Measurements from ENCODE around the gene DVL1. TPM values are rescaled to one million over a fixed set of nuclear protein-coding genes. Genes with fewer than 3 reads are reported as not detected.

DVL1 gene
- total and polyA plus RNA-seq, 9 of the 15 experiments (the other 6 are each of a cell fraction or from before 2014, with no cell fraction given), result 0.62 to 135 (median 24.3) TPM

GRCh38 chr1:1348420-1349255, 580 bp downstream of the DVL1 start (continued):
- TF ChIP-seq FOXA1 (IDR thresholded peaks at IDR 0.05; ENCODE audit: borderline replicate concordance) (no peak), ZNF274 (IDR thresholded peaks at IDR 0.05; ENCODE audit: borderline replicate concordance, low read depth, low read length) (no peak), YBX1 (IDR thresholded peaks at IDR 0.05) (no peak), ZNF592 (IDR thresholded peaks at IDR 0.05) (0 out of 2 replicates have a peak, but pooled peaks have one; percentile 30), NR2C2 (CRISPR knock-in tag; IDR thresholded peaks at IDR 0.05) (no peak), NR2C2 (tag; IDR thresholded peaks at IDR 0.05) (peak; percentile 25; the same call in 1 of the 2 replicates), YY1 (IDR thresholded peaks at IDR 0.05; ENCODE audit: borderline replicate concordance in 1 of 3, control insufficient read depth in 1 of 3, extremely low read depth in 1 of 3, insufficient read depth in 3 of 3, insufficient read length in 1 of 3, insufficient replicate concordance in 2 of 3, low read depth in 1 of 3, low read length in 2 of 3) (peak in 1 of 3 experiments; percentile 53), BRF1 (IDR thresholded peaks at IDR 0.05; ENCODE audit: borderline replicate concordance, extremely low read depth, insufficient read length) (no peak), ID3 (CRISPR knock-in tag; IDR thresholded peaks at IDR 0.05) (no peak), ID3 (tag; IDR thresholded peaks at IDR 0.05) (peak; percentile 52; the same call in 1 of the 2 replicates), NFRKB (IDR thresholded peaks at IDR 0.05; ENCODE audit: low read depth) (no peak), PPARD (CRISPR knock-in tag; IDR thresholded peaks at IDR 0.05) (no peak), ZNF445 (CRISPR knock-in tag; IDR thresholded peaks at IDR 0.05; ENCODE audit: low read depth) (no peak), PCBP1 (IDR thresholded peaks at IDR 0.05; ENCODE audit: low read depth, low read length, poor library complexity, severe bottlenecking) (no peak), ZBTB7A (IDR thresholded peaks at IDR 0.05; ENCODE audit: borderline replicate concordance, control insufficient read depth, low read depth, low read length) (peak; percentile 69), STAT5A (IDR thresholded peaks at IDR 0.05; ENCODE audit: borderline replicate concordance, low read length) (no peak), SIRT6 (IDR thresholded peaks at IDR 0.05; ENCODE audit: low read depth, low read length) (no peak), KDM5B (IDR thresholded peaks at IDR 0.05; ENCODE audit: insufficient replicate concordance, low read depth, low read length) (peak; percentile 11), MEIS2 (IDR thresholded peaks at IDR 0.05; ENCODE audit: partially characterized antibody) (no peak), KDM1A (IDR thresholded peaks at IDR 0.05) (no peak)
